Naive B cell (primary cell): Measurements from ENCODE around the gene APCS. TPM values are rescaled to one million over a fixed set of nuclear protein-coding genes. Genes with fewer than 3 reads are reported as not detected.

ENCODE experiments used
- ATAC-seq, 2 donors: fragments of 150-1000 bp; cut with Tn5 transposase; 2 replicates each; pipeline ENCODE4 v1.10.0; 2021; ENCODE audit warnings: low read depth in 2 of 2, mild to moderate bottlenecking in 2 of 2, moderate library complexity in 2 of 2
- DNase-seq: peaks from one replicate; pipeline ENCODE4 v3.0.0; 2022
- H3K27ac Mint-ChIP-seq, 6 donors: one replicate each; pipeline ENCODE4 v1.8.0; 2020 to 2022; ENCODE audit warnings: mild to moderate bottlenecking in 6 of 6, mixed read lengths in 6 of 6, moderate library complexity in 5 of 6, inconsistent platforms in 2 of 6
- H3K27me3 Mint-ChIP-seq, 3 donors: one replicate each; pipeline ENCODE4 v1.8.0; 2021 to 2022; ENCODE audit warnings: mixed read lengths in 3 of 3, mild to moderate bottlenecking in 1 of 3
- H3K36me3 Mint-ChIP-seq, 2 donors: one replicate each; pipeline ENCODE4 v1.8.0; 2020 to 2022; ENCODE audit warnings: mixed read lengths in 2 of 2, inconsistent platforms in 1 of 2, mild to moderate bottlenecking in 1 of 2
- H3K4me1 Mint-ChIP-seq, 3 donors: one replicate each; pipeline ENCODE4 v1.8.0; 2020 to 2022; ENCODE audit warnings: mixed read lengths in 3 of 3, inconsistent platforms in 1 of 3, mild to moderate bottlenecking in 1 of 3, moderate library complexity in 1 of 3
- H3K4me3 Mint-ChIP-seq, 8 donors: one replicate each; pipeline ENCODE4 v1.8.0; 2020 to 2022; ENCODE audit warnings: mild to moderate bottlenecking in 8 of 8, mixed read lengths in 8 of 8, moderate library complexity in 8 of 8, inconsistent platforms in 2 of 8
- H3K9me3 Mint-ChIP-seq, 7 donors: one replicate each; pipeline ENCODE4 v1.8.0; 2020 to 2022; ENCODE audit warnings: mixed read lengths in 7 of 7, mild to moderate bottlenecking in 5 of 7, inconsistent platforms in 2 of 7, moderate library complexity in 1 of 7
- polyA plus RNA-seq, 6 donors: library from polyadenylated mRNA; unstranded; fragments of 300-500 nt; fragmentation: Illumina TruSeq; gene quantifications; one replicate each; pipeline ENCODE4 v1.2.3, GENCODE V29; 2021; ENCODE audit warnings: low read depth in 6 of 6

Gene APCS
- polyA plus RNA-seq, 6 donors from 2014 or later = not detected

- Mint-ChIP-seq H3K36me3 (no peaks in the 10 kb centered on the region), H3K27ac (no peak overlapping the region), H3K9me3 (peaks cover 0 to 6% (median 0%) of the 10 kb centered on the region in 7 donors), H3K27me3 (peaks cover 21 to 31% (median 29%) of the 10 kb centered on the region in 3 donors), H3K4me3 (no peak overlapping the region), H3K4me1 (no peaks in the 10 kb centered on the region)
- DNase-seq (no peak), ATAC-seq (no peak)
Observed at GRCh38 chr1:159594625-159595405, 7.2 kb downstream of the APCS start.

- Mint-ChIP-seq H3K36me3 (no peaks in the 10 kb centered on the region), H3K9me3 (peaks cover 0 to 5% (median 1%) of the 10 kb centered on the region in 7 donors), H3K27ac (no peak overlapping the region), H3K4me3 (no peak overlapping the region), H3K4me1 (no peaks in the 10 kb centered on the region), H3K27me3 (peaks cover 37 to 47% (median 40%) of the 10 kb centered on the region in 3 donors)
- DNase-seq (no peak), ATAC-seq (no peak)
Observed at GRCh38 chr1:159598196-159598595, 10.6 kb downstream of the APCS start.

- H3K27ac Mint-ChIP-seq = no peak overlapping the region
- no peaks in the 10 kb centered on the region for H3K4me1 Mint-ChIP-seq
- no peak for ATAC-seq
- H3K27me3 Mint-ChIP-seq = peaks cover 26 to 35% (median 31%) of the 10 kb centered on the region in 3 donors
- no peaks in the 10 kb centered on the region for H3K36me3 Mint-ChIP-seq
- no peak overlapping the region for H3K4me3 Mint-ChIP-seq
- H3K9me3 Mint-ChIP-seq = peaks cover 0 to 12% (median 5%) of the 10 kb centered on the region in 7 donors
- no peak for DNase-seq
Observed at GRCh38 chr1:159600894-159601293, 13.3 kb downstream of the APCS start.

- no peak overlapping the region for H3K27ac Mint-ChIP-seq
- ATAC-seq = no peak
- H3K4me1 Mint-ChIP-seq = no peaks in the 10 kb centered on the region
- no peaks in the 10 kb centered on the region for H3K36me3 Mint-ChIP-seq
- H3K4me3 Mint-ChIP-seq = no peak overlapping the region
- DNase-seq = no peak
- H3K9me3 Mint-ChIP-seq = peaks cover 0 to 12% (median 5%) of the 10 kb centered on the region in 7 donors
- peaks cover 26 to 35% (median 26%) of the 10 kb centered on the region in 3 donors for H3K27me3 Mint-ChIP-seq
Observed at GRCh38 chr1:159602501-159602999, 14.9 kb downstream of the APCS start.

- Mint-ChIP-seq H3K4me1 (no peaks in the 10 kb centered on the region), H3K27ac (no peak overlapping the region), H3K9me3 (peaks cover 0 to 10% (median 4%) of the 10 kb centered on the region in 7 donors), H3K4me3 (no peak overlapping the region), H3K27me3 (peaks cover 22 to 27% (median 26%) of the 10 kb centered on the region in 3 donors), H3K36me3 (no peaks in the 10 kb centered on the region)
- no peak for DNase-seq
- ATAC-seq = no peak
Observed at GRCh38 chr1:159612211-159612885, 24.7 kb downstream of the APCS start.

- H3K9me3 Mint-ChIP-seq = peaks cover 0 to 9% (median 2%) of the 10 kb centered on the region in 7 donors
- no peak overlapping the region for H3K4me3 Mint-ChIP-seq
- peaks cover 0 to 34% (median 7%) of the 10 kb centered on the region in 3 donors for H3K27me3 Mint-ChIP-seq
- H3K36me3 Mint-ChIP-seq = no peaks in the 10 kb centered on the region
- DNase-seq = no peak
- no peak for ATAC-seq
- no peaks in the 10 kb centered on the region for H3K4me1 Mint-ChIP-seq
- no peak overlapping the region for H3K27ac Mint-ChIP-seq
Observed at GRCh38 chr1:159632922-159633321, 45.3 kb downstream of the APCS start.

Other genes with a start within 250 kb of the APCS start
- gene OR10J4, start 155.6 kb upstream of the APCS start, polyA plus RNA-seq = not detected
- gene OR10J1, start 148.1 kb upstream of the APCS start, polyA plus RNA-seq = not detected
- gene OR10J5, start 51.8 kb upstream of the APCS start, polyA plus RNA-seq = not detected
- gene CRP, start 126.8 kb downstream of the APCS start, polyA plus RNA-seq = not detected
- gene DUSP23, start 193.1 kb downstream of the APCS start, polyA plus RNA-seq = 10 to 100 TPM; 24.3 to 31.5 (median 28.7) TPM
- 1 to 10 TPM in 1 of 6 donors, under 1 TPM in 3, not detected in 2; 0.11 to 1.2 (median 0.24) TPM for gene FCRL6, start 214.5 kb downstream of the APCS start, polyA plus RNA-seq
- gene SLAMF8, start 239.0 kb downstream of the APCS start, polyA plus RNA-seq = not detected